KBM-7 (cell line): ENCODE results near the gene SATB1.
A peak's percentile ranks its signal among the peaks of the same experiment; 100 is the strongest.
"Not testable (repeated sequence)": the region's sequence is repeated elsewhere in the genome, so short reads cannot be mapped to it uniquely, and the experiment has no call there.

Experiments used
- DNase-seq: peaks from one replicate; pipeline ENCODE4 v3.0.0-alpha.2; 2015
- in situ Hi-C: fragments of 300-500 bp; cut with MboI; formaldehyde crosslinking; loops from 2 replicates; pipeline ENCODE4 v1.14.3; 2020; ENCODE audit warnings: low sequenced_read_pairs, low pct_unique_long_range_greater_than_20kb, mixed read lengths

The SATB1 gene

DNA sequence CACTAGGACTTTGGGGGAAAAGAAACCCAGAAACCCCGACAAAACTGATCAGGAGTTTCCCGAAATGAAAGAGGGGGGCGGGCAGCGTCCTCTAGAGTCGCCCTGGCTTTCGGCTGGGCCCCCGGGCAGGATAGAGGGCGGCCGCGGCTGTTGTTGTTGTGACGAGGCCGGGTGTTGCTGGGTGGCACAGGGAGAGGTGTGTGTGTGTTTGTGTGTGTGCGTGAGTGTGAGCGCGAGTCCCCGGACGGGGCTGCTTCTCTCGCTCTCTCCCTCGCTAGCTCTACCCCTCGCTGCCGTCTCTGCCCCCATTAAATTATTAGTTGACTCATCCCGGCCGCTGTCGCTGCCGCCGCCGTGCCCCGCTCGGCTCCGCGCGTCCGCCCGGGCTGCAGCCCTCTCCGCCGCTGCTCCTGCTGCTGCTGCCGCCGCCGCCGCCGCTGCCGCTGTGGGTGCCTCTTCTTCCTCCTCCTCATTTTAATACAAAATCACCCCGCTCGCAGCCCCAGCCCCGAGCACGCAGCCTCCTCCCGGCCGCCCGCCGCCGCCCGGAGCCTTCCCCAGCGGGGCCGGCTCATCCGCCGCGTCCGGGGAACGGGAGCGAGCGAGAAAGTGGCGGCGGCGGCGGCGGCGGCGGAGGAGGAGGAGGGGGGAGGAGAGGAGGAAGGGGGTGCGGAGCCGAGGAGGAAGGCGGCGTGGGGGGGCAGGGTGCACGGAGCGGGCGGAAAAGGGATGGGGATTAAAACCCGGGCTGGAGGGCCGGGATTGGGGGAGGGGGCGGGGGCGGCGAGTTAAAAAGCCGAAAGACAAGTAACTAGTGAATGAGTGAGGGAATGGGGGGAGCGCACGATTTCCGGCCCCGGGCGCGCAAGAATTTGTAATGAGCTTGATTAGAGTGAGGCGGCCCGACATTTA is at the start of gene SATB1:
SATB1 (minus strand) TSS at position 611 of the 912 bp plus-strand sequence. CDS start 4,372 bp downstream, outside the sequence.
- in situ Hi-C loops, result loop anchor here (25.0 kb wide), 1 partner anchor 337 kb away; no protein-coding TSS in a partner anchor
- peak; percentile 73 for DNase-seq

DNA sequence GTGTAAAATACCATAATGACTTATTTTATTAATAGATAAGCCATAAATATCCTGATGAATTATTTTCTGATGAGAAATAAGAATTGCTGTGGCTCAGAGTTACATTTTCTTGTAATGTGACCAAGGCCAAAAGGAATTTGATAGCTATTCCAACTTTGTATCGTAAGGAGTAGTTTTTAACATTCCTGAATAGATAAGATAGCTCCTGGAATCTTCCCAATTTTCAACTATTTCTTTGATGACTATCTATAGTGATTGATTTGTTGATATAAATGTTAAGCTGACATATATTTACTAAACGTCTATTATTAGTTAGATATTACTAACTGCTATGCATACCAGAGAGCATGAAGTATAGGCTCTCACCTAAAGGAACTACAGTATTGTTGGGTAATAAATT is 49.1 kb upstream of the SATB1 start:
- DNase-seq, result no peak
- in situ Hi-C loops, result no loop called here

DNA sequence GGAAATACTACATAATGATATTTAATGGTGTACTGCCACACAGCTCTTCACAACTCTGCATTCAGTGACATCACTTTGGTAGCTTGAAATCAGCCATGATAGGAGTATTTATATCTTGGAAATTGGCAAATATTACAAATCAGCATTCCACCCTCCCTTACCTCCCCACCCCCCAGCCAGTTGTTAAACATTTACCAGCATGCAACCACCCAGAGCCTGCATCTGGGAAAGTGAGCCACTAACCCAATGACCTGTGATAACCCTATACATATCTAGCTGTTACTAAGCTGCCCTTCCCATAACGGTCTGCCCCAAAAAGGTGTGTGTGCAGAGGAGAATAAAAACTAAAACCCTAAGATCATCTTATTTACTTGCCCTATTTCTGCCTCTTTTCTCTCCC is 44.6 kb upstream of the SATB1 start:
- no peak for DNase-seq
- in situ Hi-C loops, result no loop called here

DNA sequence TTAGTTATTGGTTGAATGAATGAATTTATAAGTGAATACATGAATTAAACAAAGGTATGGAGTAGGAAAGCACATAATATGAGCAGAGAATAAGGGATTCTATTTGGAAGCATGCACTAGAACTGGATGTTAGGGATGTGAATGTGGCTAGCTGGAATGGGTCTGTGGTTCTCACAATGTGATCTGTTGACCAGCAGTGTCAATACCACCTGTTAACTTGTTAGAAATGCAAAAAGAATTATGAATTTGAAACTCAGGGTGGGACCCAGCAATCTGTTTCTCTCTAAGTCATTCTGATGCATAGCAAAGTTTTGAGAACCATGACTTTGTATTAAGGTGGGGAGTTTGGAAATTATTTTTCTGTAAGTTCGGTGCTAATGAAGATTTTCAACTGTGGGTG is 41.0 kb upstream of the SATB1 start:
- DNase-seq, result no peak
- in situ Hi-C loops, result no loop called here

DNA sequence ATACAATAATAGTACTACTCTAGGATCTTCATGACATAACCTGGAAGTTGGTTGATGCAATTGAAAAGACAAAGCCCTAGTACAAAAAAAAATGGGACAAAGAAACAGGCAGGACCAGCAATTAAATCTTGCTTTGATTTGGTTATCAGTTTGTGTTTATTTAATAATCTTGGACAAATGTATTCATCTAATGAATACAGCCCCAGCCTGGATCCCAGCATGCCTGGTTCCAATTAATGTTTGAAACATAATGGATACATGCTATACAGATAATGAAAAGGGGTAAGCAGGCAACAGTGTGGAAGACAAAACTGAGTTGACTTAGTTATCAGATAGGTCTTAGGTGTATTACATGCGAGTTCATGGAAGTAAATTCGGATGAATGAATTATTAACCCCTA is 29.6 kb upstream of the SATB1 start:
- DNase-seq, result no peak
- in situ Hi-C loops, result no loop called here

DNA sequence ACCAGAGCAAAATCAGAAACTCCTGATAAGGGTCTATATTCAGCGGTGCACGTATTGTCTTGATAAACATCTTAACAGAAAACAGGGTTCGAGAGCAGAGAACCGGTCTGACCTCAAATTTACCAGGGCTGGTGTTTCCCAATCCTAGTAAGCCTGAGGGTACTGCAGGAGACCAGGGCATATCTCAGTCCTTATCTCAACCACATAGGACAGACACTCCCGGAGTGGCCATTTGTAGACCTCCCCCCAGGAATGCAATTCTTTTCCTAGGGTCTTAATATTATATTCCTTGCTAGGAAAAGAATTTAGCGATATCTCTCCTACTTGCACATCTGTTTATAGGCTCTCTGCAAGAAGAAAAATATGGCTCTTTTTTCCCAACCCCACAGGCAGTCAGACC is 24.5 kb upstream of the SATB1 start:
- DNase-seq, result not testable (repeated sequence)
- in situ Hi-C loops, result loop anchor here (25.0 kb wide), 1 partner anchor 313 kb away; no protein-coding TSS in a partner anchor

DNA sequence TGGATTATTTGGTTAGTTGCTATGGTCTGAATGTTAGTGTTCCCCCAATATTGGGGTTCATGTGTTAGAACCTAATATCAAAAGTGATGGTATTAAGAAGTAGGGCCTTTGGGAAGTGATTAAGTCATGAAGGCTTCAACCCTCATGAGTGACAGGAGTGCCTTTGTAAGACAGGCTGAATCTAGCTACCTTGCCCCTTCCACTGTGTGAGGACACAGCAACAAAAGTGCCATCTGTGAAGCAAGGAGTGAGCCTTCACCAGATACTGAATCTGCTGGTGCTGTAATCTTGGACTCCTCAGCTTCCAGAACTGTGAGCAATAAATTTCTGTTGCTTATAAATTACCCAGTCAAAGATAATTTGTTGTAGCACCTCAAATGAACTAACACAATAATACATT is 22.6 kb upstream of the SATB1 start:
- no peak for DNase-seq
- in situ Hi-C loops, result loop anchor here (25.0 kb wide), 1 partner anchor 315 kb away; no protein-coding TSS in a partner anchor

DNA sequence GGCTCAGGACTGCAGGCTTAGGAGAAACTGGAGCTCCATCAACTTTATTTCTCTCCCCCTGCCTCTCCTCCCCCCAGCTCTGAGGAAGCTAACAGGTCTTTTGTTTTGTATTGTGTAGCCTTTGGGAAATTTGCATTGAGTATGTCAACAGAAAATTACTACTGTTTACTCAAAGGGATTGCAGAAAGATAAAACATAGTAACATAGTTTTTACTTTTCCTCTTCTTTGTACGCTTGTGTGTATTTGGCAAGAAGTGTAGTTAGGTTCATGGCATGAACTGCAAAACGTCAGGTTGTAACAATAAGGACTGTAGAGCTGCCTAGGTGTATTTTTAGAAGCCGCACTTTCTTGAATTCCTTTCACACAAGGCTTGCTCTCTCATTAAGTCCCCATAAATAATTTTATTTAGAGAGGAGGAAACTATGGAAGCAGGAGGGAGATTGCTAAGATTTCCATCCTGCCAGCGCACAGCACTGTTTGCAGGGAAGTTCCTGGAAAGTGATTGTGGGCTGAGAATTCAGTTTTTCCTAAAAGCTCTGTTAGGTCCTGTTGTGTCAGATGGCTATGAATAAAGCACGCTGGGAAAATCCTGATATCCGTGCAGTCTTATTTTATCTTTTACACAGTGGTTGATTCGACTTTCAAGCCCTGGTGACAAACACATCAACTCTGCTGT is 21.1 kb upstream of the SATB1 start:
- in situ Hi-C loops, result loop anchor here (25.0 kb wide), 1 partner anchor 316 kb away; no protein-coding TSS in a partner anchor
- peak; percentile 59 for DNase-seq

DNA sequence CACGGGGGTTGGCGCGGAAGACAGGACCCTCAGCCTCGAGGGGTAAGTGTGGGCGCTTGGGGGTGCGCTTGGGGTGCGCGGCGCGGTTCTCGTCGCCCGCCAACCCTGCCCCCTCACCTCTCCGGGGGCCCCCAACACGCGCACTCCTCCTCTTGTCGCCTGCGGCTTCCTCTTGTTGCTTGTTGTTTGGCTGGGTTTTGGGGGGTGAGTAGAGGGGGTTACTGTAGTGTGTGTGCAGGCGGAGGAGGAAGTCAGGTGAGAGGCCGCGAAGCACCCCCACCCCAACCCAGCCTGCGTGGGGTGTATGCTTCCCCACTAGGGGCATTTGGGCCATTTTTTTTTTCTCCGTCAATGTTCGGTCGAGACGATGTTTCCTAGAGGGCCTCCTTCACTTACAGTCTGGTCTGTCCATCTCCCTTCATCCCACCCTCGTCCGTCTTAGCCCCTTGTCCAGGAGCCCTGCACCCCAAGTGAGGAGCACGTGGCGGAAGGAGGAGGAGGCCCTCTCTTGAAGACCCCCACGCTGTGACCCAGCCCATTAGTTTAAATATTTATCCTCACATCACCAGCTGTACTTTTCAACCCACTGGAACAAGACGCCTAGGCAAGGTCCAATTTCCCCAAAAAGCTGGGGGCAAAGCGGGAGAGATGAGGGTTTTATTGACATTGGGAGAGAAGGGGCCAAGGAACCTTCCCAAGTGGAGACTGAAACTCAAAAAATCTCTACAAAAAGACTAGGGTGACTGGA is 20.4 kb upstream of the SATB1 start:
- DNase-seq, result peak; percentile 82

DNA sequence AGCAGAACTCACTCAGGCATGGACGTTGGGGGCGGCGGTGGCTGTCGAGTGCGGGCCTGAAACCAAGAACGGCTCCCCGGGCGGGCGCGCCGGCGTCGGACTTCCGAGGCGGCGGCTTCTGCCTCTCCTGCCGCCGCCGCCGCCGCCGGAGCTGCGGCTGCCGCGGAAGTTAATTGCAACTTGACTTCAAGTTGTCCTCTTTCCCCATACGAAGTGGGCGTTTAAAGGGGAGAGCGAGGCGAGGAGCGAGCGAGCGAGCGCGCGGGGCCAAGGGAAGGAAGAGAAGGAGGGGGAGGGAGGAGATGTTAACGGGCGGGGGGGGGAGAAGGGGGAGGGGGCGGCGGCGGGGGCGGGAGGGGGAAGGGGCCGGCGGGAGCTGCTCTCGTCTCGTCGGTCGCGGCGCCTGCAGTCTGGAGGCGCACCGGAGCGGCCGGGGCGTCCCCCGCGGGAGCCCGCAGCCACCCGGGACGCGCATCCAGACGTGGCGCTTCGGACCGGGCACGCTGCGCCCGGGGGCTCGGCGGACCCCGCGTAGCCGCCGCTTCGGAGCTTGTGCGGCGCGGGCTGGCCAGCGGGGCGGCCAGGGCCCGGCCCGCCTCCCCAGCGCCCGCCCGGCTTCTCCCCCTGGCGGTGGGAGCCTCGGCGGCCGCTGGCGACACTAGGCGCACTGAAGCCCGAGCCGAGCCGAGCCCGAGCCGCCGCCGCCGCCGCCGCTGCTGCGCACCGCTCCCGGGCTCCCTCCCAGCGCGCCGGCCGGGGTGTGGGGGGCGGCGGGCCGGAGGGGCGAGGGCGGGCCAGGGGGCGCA is 19.7 kb upstream of the SATB1 start:
- peak; percentile 83 for DNase-seq
- in situ Hi-C loops, result loop anchor here (25.0 kb wide), 1 partner anchor 318 kb away; no protein-coding TSS in a partner anchor

More for the DNA sequence above, 20.4 kb upstream of the SATB1 start:
- in situ Hi-C loops, result loop anchor here (25.0 kb wide), 1 partner anchor 317 kb away; no protein-coding TSS in a partner anchor

DNA sequence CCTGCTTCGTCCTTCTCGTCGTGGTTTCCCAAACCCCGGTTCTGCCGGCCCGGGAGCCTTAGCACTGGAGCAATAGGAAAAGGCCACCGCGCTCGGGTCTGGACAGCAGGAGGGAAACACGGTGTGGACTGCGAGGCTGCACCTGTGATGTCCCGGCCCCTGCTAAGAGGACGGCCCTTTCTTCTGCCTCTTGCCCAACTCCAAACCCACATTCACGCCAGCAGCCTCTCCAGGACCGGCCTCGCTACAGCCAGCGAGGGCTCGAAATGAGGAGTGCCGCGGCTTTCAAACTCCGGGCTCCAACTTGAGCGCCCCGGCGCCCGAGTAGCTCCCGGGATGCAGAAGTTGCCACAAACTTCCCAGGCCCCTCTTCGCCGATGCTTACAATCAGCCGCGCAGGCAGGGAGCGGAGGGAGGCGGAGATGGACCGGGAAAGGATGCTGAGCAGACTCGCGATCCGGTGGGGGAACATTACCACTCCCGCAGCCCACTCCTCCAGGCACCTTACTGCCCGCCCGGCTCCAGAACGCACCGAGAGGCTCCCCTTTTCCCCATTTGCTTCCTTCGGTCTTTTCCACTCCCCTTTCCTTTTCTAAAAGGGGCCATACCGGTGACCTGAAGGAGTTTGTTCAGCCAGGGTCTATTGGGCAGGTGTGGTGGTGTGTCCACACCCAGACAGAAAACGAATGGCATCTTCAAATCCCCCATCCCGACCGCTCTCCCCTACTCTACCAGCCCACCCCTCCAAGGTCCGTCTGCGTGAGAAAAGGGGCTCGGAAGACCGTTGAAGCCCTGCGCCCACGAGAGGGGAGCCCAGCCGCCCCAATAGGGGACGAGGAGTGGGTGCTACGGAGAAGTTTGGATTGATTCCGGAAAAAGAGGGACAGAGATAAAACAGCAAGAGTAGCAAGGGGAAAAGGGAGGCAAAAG is 18.8 kb upstream of the SATB1 start:
- in situ Hi-C loops, result loop anchor here (25.0 kb wide), 1 partner anchor 318 kb away; no protein-coding TSS in a partner anchor

DNA sequence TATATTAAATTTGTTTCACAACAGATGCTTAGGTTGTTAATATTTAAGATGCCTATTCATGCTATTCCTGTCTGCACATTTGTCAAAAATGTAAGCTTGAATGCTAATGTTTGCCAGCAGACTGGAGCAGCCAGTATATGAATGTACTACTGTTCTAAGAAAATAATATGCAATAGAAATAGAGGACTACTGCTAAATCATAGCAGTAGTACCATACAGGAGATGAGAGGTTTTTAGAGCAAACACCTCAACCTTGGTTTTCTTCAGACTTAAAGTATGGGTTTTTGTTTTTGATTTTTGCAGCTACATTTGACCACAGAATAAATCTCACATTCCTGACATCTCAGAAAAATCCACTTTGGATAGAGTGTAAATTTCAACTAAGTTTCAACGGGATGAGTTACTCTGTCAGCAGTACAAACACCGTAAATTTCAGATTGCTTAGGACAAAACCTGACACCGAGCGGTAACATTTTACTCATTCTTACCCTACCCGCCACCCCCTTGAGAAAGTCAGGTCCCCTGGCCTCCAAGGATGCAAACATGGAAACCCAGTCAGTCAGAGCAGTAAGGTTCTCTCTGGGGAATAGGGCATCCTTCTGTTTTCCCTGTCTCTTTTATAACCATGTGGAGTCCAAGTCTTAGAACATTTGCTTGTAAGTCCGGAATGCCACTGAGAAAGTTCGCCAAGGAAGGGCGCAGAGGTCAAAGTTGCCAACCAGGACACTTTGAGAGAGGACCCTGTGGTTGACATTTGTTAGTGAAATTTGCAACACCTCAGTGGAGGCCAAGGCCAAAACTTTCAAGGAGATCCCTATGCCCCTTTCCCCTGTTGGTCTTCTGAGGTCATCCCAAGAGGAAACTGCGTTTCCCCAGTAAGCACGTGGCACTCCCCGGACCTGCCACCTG is 17.9 kb upstream of the SATB1 start:
- in situ Hi-C loops, result loop anchor here (25.0 kb wide), 1 partner anchor 319 kb away; no protein-coding TSS in a partner anchor
- DNase-seq, result no peak

More for the DNA sequence above, 18.8 kb upstream of the SATB1 start:
- peak; percentile 65 for DNase-seq

DNA sequence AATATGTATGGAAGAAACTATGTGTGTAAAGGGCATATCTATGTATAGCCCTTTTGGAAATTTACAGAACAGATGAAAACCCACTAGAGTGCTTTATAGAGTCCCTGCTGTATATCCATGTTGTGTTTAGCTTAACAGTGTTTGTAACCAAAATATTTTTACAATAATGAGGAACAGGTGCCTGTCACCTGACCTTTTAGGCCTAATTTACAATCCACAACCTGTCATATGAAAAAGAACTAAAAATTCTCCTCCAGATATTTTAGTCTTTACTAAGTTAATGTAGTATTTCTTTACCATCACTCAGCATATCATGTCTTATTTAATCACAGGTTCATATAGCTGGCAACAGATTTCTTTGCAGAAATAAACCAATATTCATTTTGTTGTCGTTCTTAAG is 16.4 kb upstream of the SATB1 start:
- no peak for DNase-seq

DNA sequence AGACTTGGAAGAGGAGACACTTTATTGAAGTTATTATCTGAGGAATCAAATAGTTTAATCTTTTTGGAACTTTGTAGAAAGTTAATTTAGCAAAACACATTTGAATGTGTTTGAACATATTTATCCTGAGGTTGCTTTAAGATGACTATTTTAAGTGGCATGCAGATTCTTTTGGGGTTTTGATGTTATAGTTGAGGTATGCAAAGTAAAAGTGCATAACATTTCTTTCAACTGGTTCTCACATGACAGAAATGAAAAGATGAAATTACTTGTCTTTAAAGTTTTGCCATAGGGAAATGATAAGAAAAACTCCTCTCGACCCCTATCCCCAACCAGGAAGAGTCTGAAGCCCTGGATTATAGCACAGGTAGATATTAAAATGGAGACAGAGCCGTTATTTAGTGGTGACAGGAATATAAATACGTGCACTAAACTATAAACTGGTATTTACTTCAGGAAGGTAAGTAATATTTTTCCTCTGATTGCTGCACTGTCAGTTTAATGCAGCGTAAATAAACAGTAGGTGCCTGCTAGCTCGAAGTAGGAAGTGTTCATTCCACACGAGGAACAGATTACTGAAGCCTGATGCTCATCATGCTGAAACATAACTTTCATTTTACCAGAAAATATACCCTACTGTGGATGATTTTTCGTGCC is 15.1 kb upstream of the SATB1 start:
- no peak for DNase-seq
- in situ Hi-C loops, result loop anchor here (25.0 kb wide), 1 partner anchor 322 kb away; no protein-coding TSS in a partner anchor

More for the DNA sequence above, 16.4 kb upstream of the SATB1 start:
- in situ Hi-C loops, result loop anchor here (25.0 kb wide), 1 partner anchor 321 kb away; no protein-coding TSS in a partner anchor

DNA sequence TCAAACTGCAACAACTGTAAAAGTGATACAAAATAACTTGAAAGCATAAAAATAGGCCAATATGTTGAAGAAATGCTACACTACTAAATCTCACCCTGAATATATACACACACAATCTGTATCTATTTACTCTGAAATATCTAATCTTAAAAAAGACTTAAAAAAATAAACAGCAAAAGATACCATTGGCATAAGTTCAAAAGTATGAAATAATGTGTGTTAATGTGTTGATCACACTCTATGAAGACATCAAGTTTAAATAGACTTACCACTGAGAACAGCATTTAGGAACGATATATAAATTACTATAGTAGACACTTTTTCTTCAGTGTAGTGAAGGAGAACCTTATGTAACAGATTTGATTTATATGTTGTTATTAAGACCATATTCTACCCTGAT is 14.1 kb upstream of the SATB1 start:
- DNase-seq, result no peak
- in situ Hi-C loops, result loop anchor here (25.0 kb wide), 1 partner anchor 323 kb away; no protein-coding TSS in a partner anchor

DNA sequence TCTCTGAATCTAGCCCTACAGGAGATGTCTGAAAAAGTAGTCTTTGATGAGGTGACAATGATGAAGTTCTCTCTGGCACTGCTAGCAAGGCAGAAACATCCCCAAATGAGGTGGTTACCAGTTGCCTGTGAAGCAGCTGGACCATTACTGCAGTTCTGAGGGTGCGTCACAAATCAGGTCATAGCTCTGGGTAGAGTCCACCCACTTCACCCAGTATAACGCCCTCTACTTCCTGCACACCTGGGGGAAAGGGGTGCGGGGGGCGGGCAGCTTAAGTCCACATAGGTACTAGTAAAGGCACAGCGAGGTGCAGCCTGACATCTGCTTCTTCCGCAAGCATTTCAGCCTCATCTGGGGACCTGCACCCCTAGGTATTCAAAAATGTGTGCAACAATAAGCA is 13.4 kb upstream of the SATB1 start:
- in situ Hi-C loops, result loop anchor here (25.0 kb wide), 1 partner anchor 324 kb away; no protein-coding TSS in a partner anchor
- no peak for DNase-seq
